ENCODE data around the gene EFTUD2. TPM values are rescaled to one million over a fixed set of nuclear protein-coding genes. Genes with fewer than 3 reads are reported as not detected.

EFTUD2 gene
- total RNA-seq, 4 donors from 2014 or later: 37.4 to 136 (median 65.4) TPM

DNA sequence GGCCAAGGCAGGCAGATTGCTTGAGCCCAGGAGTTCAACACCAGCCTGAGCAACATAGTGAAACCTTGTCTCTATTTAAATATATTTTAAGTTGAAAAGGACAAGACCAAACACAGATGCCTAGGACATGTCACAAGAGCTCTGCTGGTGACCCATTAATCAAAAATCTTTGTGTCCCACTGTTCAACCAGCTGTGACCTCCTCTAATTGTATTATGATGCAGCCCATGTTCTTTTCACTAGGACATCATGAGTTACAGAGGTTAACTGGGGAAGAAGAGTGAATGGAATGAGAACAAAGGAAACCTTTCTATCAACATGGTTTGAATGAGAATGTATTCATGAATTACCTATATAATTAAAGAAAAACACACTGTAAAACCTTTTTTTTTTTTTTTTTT is 7.0 kb downstream of the EFTUD2 start:
- Histone ChIP-seq H3K9me3 (no peaks in the 10 kb centered on the region), H3K36me3 (peaks cover 0 to 26% (median 9%) of the 10 kb centered on the region in 4 donors), H3K4me3 (no peak overlapping the region), H3K4me1 (peaks cover 0 to 2% (median under 1%) of the 10 kb centered on the region in 4 donors), H3K27me3 (no peaks in the 10 kb centered on the region), H3K27ac (no peak overlapping the region)
- no peak for DNase-seq
- in situ Hi-C loops (cut with MboI; ENCODE audit: low pct_ligation_motif_present in 1 of 4, low pct_unique_long_range_greater_than_20kb in 1 of 4, low sequenced_read_pairs in 3 of 4): no loop called here
- intact Hi-C loops (cut with DNase I; ENCODE audit: low total_unique reads): no loop called here
- TF ChIP-seq POLR2AphosphoS5 (IDR thresholded peaks at IDR 0.05) (no peak), POLR2A (IDR thresholded peaks at IDR 0.05) (no peak), EP300 (IDR thresholded peaks at IDR 0.05; ENCODE audit: low read depth) (no peak)
- TF ChIP-seq, protein P1, sequence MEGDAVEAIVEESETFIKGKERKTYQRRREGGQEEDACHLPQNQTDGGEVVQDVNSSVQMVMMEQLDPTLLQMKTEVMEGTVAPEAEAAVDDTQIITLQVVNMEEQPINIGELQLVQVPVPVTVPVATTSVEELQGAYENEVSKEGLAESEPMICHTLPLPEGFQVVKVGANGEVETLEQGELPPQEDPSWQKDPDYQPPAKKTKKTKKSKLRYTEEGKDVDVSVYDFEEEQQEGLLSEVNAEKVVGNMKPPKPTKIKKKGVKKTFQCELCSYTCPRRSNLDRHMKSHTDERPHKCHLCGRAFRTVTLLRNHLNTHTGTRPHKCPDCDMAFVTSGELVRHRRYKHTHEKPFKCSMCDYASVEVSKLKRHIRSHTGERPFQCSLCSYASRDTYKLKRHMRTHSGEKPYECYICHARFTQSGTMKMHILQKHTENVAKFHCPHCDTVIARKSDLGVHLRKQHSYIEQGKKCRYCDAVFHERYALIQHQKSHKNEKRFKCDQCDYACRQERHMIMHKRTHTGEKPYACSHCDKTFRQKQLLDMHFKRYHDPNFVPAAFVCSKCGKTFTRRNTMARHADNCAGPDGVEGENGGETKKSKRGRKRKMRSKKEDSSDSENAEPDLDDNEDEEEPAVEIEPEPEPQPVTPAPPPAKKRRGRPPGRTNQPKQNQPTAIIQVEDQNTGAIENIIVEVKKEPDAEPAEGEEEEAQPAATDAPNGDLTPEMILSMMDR (IDR thresholded peaks at IDR 0.05): no peak

DNA sequence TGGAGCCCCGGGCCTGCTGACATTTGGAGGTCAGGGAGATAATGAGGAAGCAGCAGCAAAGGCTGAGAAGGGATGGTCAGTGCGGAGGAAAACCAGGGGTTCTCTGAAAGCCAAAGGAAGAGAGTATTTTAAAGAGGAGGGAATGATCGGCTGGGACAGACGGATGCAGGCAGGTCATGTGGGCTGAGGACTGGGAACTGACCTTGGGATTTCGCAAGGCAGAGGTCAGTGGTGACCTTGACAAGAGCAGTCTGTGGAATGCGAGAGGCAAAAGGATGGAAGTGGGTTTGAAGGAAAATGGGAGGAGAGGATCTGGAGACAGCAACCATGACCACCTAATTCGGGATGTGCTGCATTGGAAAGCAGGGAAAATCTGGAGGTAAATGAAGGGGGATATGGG is 10.2 kb downstream of the EFTUD2 start:
- Histone ChIP-seq H3K9me3 (no peaks in the 10 kb centered on the region), H3K36me3 (peaks cover 0 to 50% (median 20%) of the 10 kb centered on the region in 4 donors), H3K27me3 (no peaks in the 10 kb centered on the region), H3K27ac (no peak overlapping the region), H3K4me3 (no peak overlapping the region), H3K4me1 (no peaks in the 10 kb centered on the region)
- no peak for TF ChIP-seq POLR2A (IDR thresholded peaks at IDR 0.05)
- no peak for TF ChIP-seq EP300 (IDR thresholded peaks at IDR 0.05; ENCODE audit: low read depth)
- TF ChIP-seq, protein P1 (IDR thresholded peaks at IDR 0.05): no peak
- TF ChIP-seq POLR2AphosphoS5 (IDR thresholded peaks at IDR 0.05): no peak
- in situ Hi-C loops (cut with MboI; ENCODE audit: low pct_ligation_motif_present in 1 of 4, low pct_unique_long_range_greater_than_20kb in 1 of 4, low sequenced_read_pairs in 3 of 4): no loop called here
- intact Hi-C loops (cut with DNase I; ENCODE audit: low total_unique reads): no loop called here
- 59 to 85% methylated on average over 6 to 7 of the region's 7 CpGs for WGBS, 2 donors (ENCODE audit: low coverage in 1 of 2)
- DNase-seq: no peak

DNA sequence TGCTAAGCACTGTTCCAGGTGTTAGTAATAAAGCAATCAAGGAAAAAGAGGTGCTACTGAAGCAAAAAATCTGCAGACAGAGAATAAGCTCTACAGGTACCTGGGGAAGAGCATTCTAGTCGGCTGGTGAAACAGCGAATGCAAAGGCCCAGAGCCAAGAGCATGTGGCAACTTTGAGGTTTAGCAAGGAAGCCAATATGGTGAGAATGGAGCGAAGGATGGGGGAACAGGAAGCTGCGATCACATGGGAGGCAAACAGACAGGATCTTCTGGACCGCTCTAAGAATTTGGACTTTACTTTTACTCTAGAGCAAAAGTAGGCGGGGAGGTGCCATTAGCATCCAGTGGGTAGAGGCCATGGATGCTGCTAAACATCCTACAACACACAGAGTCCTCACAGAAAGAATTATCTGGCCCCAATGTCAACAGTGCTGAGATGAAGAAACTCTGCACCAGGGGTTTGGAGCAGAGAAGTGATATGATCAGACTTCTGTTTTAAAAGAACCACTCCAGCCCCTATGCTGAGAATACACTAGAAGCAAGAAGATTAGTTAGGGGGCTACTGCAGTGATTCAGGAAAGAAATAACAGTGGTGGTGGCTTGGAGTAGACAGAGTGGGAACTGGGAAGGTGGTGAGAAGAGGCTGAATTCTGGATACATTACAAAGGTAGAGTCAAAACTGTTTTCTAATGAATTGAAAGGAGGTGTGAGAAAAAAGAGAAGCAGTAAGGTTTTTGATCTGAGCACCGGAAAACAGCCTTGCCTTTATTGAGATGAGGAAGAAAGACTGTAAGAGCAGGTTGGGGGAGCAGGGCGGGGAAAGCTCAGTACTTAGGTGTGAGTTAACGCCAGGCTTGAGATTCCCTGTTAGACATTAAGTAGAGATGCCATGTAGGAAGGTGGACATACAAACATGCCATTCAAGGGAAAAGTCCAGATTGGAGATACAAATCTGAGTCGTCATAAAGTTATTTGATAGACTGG is 11.0 kb downstream of the EFTUD2 start:
- no peak overlapping the region for H3K4me3 ChIP-seq
- intact Hi-C loops (cut with DNase I; ENCODE audit: low total_unique reads) (no loop called here), in situ Hi-C loops (cut with MboI; ENCODE audit: low pct_ligation_motif_present in 1 of 4, low pct_unique_long_range_greater_than_20kb in 1 of 4, low sequenced_read_pairs in 3 of 4) (no loop called here)
- TF ChIP-seq EP300 (IDR thresholded peaks at IDR 0.05; ENCODE audit: low read depth): no peak
- TF ChIP-seq POLR2AphosphoS5 (IDR thresholded peaks at IDR 0.05): no peak
- TF ChIP-seq POLR2A (IDR thresholded peaks at IDR 0.05): no peak
- TF ChIP-seq, protein P1 (IDR thresholded peaks at IDR 0.05): no peak
- no peaks in the 10 kb centered on the region for H3K27me3 ChIP-seq
- DNase-seq: no peak
- no peak overlapping the region for H3K27ac ChIP-seq
- WGBS, 2 donors (ENCODE audit: low coverage in 1 of 2): 60 to 79% methylated on average over 6 to 10 of the region's 10 CpGs
- no peaks in the 10 kb centered on the region for H3K4me1 ChIP-seq
- no peaks in the 10 kb centered on the region for H3K9me3 ChIP-seq
- H3K36me3 ChIP-seq: peaks cover 0 to 50% (median 20%) of the 10 kb centered on the region in 4 donors

DNA sequence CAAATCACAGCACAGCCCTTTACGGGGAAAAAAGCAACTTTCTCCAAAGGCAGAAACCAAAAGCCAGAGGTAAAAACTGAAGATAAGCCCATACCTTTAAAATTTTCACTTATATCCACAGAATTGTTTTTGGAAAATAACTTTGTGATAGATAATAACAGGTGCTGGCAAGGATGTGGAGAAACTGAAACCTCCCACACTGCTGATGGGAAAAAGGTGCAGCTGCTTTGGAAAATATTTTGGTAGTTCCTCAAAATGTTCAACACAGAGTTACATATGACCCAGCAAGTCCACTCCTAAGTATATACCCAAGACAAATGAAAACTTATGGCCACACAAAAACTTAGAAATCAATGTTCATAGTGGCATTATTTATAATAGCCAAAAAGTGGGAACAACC is 12.2 kb downstream of the EFTUD2 start:
- 92 to 100% methylated on average over 1 of the region's 1 CpG for WGBS, 2 donors (ENCODE audit: low coverage in 1 of 2)
- no peaks in the 10 kb centered on the region for H3K4me1 ChIP-seq
- no peak for DNase-seq
- H3K4me3 ChIP-seq: no peak overlapping the region
- H3K36me3 ChIP-seq: peaks cover 0 to 50% (median 23%) of the 10 kb centered on the region in 4 donors
- H3K9me3 ChIP-seq: no peaks in the 10 kb centered on the region
- in situ Hi-C loops (cut with MboI; ENCODE audit: low pct_ligation_motif_present in 1 of 4, low pct_unique_long_range_greater_than_20kb in 1 of 4, low sequenced_read_pairs in 3 of 4): no loop called here
- intact Hi-C loops (cut with DNase I; ENCODE audit: low total_unique reads): no loop called here
- H3K27ac ChIP-seq: no peak overlapping the region
- no peaks in the 10 kb centered on the region for H3K27me3 ChIP-seq
- TF ChIP-seq EP300 (IDR thresholded peaks at IDR 0.05; ENCODE audit: low read depth): no peak
- no peak for TF ChIP-seq POLR2A (IDR thresholded peaks at IDR 0.05)
- no peak for TF ChIP-seq POLR2AphosphoS5 (IDR thresholded peaks at IDR 0.05)
